Measurements from ENCODE around the gene PPBP.

GRCh38 chr4:73936969-73937368 lies 51.0 kb downstream of the PPBP start:
- TF ChIP-seq CTCF (IDR thresholded peaks at IDR 0.05), result no peak
- TF ChIP-seq POLR2A (IDR thresholded peaks at IDR 0.05), result no peak
